ENCODE measurements around the gene CRACR2B. TPM values are rescaled to one million over a fixed set of nuclear protein-coding genes. Genes with fewer than 3 reads are reported as not detected.

The CRACR2B gene
- polyA plus RNA-seq, 3 donors, result 1.0 to 11.0 (median 1.4) TPM

DNA sequence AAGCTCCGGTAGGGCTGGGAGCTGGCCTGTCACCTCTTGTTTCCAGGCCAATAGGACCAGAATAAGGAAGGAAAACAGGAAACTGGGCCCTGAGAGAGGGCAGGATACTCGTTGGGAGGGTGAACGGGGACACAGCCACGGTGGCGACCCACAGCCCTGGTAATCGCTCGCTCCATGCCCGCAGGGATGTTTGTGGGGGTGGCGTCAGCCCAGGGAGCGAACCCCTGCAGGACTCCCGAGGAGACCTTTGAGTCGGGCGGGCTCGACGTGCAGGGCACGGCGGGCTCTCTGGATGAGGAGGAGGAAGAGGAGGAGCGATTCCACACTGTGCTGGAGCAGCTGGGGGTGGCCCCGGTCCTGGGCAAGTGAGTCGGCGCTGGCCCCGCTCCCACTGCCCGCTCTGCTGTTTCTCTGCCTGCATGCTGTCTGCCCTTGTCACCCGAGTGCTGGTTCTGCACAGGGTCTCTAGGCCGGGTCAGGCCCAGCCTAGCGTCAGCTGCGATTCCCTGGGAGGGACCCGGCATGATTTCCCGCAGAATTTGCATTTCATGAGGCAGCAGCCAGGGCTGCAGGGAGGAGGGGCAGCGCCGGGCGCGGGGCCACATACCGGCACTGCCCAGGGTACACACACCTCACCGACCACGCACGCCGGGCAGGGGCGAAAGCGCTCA, 1.6 kb downstream of the CRACR2B start:
- Mint-ChIP-seq H3K36me3 (peaks cover 17 to 21% of the 10 kb centered on the region in 2 donors), H3K9me3 (peaks cover 0 to 18% (median 1%) of the 10 kb centered on the region in 7 donors), H3K4me3 (peak overlapping the region; percentile 78 to 92), H3K4me1 (peaks cover 64% of the 10 kb centered on the region), H3K27ac (peak overlapping the region in 2 of 7 donors; percentile 36 to 45), H3K27me3 (ENCODE audit: low read depth in 3 of 3) (peaks cover 47 to 69% (median 53%) of the 10 kb centered on the region in 3 donors)
- DNase-seq, result no peak
- peak overlapping the region; percentile 29 to 77 (median 43) for H3K4me3 ChIP-seq (replicated peaks in 1 of 3; ENCODE audit: low read depth in 2 of 3, low read length in 3 of 3)
- 1% methylated on average over 39 of the region's 40 CpGs for WGBS (ENCODE audit: insufficient coverage)
- H3K79me2 ChIP-seq (ENCODE audit: insufficient read depth, low read length), result peaks cover 14% of the 10 kb centered on the region
- peaks cover 76 to 89% of the 10 kb centered on the region in 2 donors for H3K4me1 ChIP-seq (ENCODE audit: control insufficient read depth in 1 of 2, insufficient read depth in 2 of 2, low read length in 2 of 2)
- intact Hi-C loops (cut with micrococcal nuclease), result no loop called here
- peaks cover 10 to 56% of the 10 kb centered on the region in 2 donors for H3K27me3 ChIP-seq (ENCODE audit: control insufficient read depth in 2 of 2, insufficient read depth in 2 of 2, low read length in 2 of 2)
- peak overlapping the region; percentile 89 for H3K4me2 ChIP-seq (replicated peaks; ENCODE audit: extremely low read depth, low read length, poor library complexity, severe bottlenecking)
- H3K9ac ChIP-seq (ENCODE audit: insufficient read depth, low read length, poor library complexity, severe bottlenecking), result peak overlapping the region; percentile 31
- H3K9me3 ChIP-seq (replicated peaks in 1 of 2; ENCODE audit: control insufficient read depth in 1 of 2, insufficient read depth in 1 of 2, low read length in 2 of 2), result no peaks in the 10 kb centered on the region
- TF ChIP-seq, protein P1, sequence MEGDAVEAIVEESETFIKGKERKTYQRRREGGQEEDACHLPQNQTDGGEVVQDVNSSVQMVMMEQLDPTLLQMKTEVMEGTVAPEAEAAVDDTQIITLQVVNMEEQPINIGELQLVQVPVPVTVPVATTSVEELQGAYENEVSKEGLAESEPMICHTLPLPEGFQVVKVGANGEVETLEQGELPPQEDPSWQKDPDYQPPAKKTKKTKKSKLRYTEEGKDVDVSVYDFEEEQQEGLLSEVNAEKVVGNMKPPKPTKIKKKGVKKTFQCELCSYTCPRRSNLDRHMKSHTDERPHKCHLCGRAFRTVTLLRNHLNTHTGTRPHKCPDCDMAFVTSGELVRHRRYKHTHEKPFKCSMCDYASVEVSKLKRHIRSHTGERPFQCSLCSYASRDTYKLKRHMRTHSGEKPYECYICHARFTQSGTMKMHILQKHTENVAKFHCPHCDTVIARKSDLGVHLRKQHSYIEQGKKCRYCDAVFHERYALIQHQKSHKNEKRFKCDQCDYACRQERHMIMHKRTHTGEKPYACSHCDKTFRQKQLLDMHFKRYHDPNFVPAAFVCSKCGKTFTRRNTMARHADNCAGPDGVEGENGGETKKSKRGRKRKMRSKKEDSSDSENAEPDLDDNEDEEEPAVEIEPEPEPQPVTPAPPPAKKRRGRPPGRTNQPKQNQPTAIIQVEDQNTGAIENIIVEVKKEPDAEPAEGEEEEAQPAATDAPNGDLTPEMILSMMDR (IDR thresholded peaks at IDR 0.05), result no peak
- peaks cover 9 to 16% of the 10 kb centered on the region in 2 donors for H3K36me3 ChIP-seq (replicated peaks in 1 of 2; ENCODE audit: control insufficient read depth in 1 of 2, insufficient read depth in 2 of 2, low read length in 2 of 2)
- peak overlapping the region; percentile 54 for H2AFZ ChIP-seq (ENCODE audit: insufficient read depth, low read depth, low read length, poor library complexity, severe bottlenecking)
- H4K20me1 ChIP-seq (ENCODE audit: insufficient read depth, low read length), result peaks cover 50% of the 10 kb centered on the region
- H3K27ac ChIP-seq (ENCODE audit: low read depth in 1 of 2, low read length in 2 of 2), result no peak overlapping the region

DNA sequence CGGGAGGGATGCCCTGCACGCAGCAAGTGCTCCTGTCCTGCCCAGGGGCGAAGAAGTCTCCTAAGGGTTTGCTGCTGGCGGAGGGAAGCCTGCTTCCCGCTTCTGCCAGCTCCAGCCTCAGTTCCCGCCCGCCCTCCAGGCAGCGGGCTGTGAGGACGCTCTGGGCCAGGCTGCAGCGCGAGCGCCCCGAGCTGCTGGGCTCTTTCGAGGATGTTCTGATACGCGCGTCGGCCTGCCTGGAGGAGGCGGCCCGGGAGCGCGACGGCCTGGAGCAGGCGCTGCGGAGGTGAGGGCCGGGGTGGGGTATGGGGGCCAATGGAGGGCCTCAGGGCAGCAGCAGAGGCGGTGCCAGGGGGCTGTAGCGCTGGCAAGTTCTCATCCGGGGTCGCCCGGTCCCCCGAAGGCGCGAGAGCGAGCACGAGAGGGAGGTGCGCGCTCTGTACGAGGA, 2.2 kb downstream of the CRACR2B start:
- WGBS (ENCODE audit: insufficient coverage), result under 1% methylated on average over 39 of the region's 39 CpGs
- intact Hi-C loops (cut with micrococcal nuclease), result no loop called here

More for the DNA sequence above, 2.2 kb downstream of the CRACR2B start:
- H3K9ac ChIP-seq (ENCODE audit: insufficient read depth, low read length, poor library complexity, severe bottlenecking), result peak overlapping the region; percentile 31
- TF ChIP-seq, protein P1 (IDR thresholded peaks at IDR 0.05), result no peak
- DNase-seq, result no peak
- Mint-ChIP-seq H3K27ac (no peak overlapping the region), H3K36me3 (peaks cover 12 to 17% of the 10 kb centered on the region in 2 donors), H3K4me1 (peaks cover 70% of the 10 kb centered on the region), H3K9me3 (peaks cover 0 to 18% (median 1%) of the 10 kb centered on the region in 7 donors), H3K4me3 (peak overlapping the region; percentile 78 to 92), H3K27me3 (ENCODE audit: low read depth in 3 of 3) (peaks cover 47 to 74% (median 52%) of the 10 kb centered on the region in 3 donors)
- peaks cover 50% of the 10 kb centered on the region for H4K20me1 ChIP-seq (ENCODE audit: insufficient read depth, low read length)
- peak overlapping the region; percentile 89 for H3K4me2 ChIP-seq (replicated peaks; ENCODE audit: extremely low read depth, low read length, poor library complexity, severe bottlenecking)
- peak overlapping the region; percentile 29 to 77 (median 43) for H3K4me3 ChIP-seq (replicated peaks in 1 of 3; ENCODE audit: low read depth in 2 of 3, low read length in 3 of 3)
- peaks cover 6 to 10% of the 10 kb centered on the region in 2 donors for H3K36me3 ChIP-seq (replicated peaks in 1 of 2; ENCODE audit: control insufficient read depth in 1 of 2, insufficient read depth in 2 of 2, low read length in 2 of 2)
- H2AFZ ChIP-seq (ENCODE audit: insufficient read depth, low read depth, low read length, poor library complexity, severe bottlenecking), result peak overlapping the region; percentile 54
- H3K9me3 ChIP-seq (replicated peaks in 1 of 2; ENCODE audit: control insufficient read depth in 1 of 2, insufficient read depth in 1 of 2, low read length in 2 of 2), result no peaks in the 10 kb centered on the region
- peaks cover 82 to 94% of the 10 kb centered on the region in 2 donors for H3K4me1 ChIP-seq (ENCODE audit: control insufficient read depth in 1 of 2, insufficient read depth in 2 of 2, low read length in 2 of 2)
- peaks cover 18% of the 10 kb centered on the region for H3K79me2 ChIP-seq (ENCODE audit: insufficient read depth, low read length)
- peaks cover 10 to 61% of the 10 kb centered on the region in 2 donors for H3K27me3 ChIP-seq (ENCODE audit: control insufficient read depth in 2 of 2, insufficient read depth in 2 of 2, low read length in 2 of 2)
- H3K27ac ChIP-seq (ENCODE audit: low read depth in 1 of 2, low read length in 2 of 2), result no peak overlapping the region
